GM12891 (cell line): ENCODE measurements around the gene LYVE1.

Experiments used
- POLR2A ChIP-seq: IDR thresholded peaks from 2 replicates; pipeline ENCODE4 v1.6.1; 2011; ENCODE audit warnings: low read depth, low read length, control low read depth
- POLR2AphosphoS5 ChIP-seq: IDR thresholded peaks from 2 replicates; pipeline ENCODE4 v1.6.1; 2011; ENCODE audit warnings: low read depth, low read length, control low read depth
- TAF1 ChIP-seq: IDR thresholded peaks from 2 replicates; pipeline ENCODE4 v1.6.1; 2011; ENCODE audit warnings: low read depth, low read length, control low read depth

DNA sequence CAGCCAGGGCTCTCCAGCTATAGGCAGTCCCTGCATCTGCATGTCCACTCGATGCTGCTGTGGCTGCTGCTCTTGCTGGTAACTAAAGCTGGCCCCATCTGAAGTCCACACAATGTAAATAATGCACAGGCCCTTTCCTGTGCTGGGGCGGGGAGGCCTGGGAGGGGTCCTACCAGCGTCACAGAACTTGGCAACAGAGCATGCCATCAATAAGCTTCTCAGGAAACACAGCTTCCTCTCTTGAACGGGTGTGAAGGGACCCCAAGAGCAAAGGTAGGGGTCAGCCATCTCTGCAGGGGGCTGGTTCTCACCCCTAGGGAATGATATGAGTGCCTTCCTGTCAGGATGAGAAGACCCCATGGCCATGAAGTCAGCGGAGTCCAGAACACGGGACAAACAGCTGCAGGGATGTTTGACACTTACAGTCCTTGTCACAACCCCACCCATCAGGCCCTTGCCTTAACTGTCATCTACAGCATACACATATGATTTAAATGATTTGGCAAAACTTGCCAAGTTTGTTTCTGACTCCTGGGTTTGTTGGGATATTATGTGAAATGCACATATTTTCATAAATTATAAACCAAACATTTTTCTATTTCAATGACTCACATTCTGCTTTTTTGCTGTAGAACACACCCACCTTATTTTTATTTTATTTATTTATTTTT lies 39.1 kb upstream of the LYVE1 start:
- TF ChIP-seq POLR2A = no peak
- no peak for TF ChIP-seq POLR2AphosphoS5
- no peak for TF ChIP-seq TAF1
